HuH-7 (cell line): Measurements from ENCODE around the gene HECW1.
"Not testable (repeated sequence)": the region's sequence is repeated elsewhere in the genome, so short reads cannot be mapped to it uniquely, and the experiment has no call there.

Experiments
- DNase-seq: peaks from one replicate; pipeline ENCODE4 v3.0.0; 2011; ENCODE audit warnings: low spot score

The HECW1 gene

DNA sequence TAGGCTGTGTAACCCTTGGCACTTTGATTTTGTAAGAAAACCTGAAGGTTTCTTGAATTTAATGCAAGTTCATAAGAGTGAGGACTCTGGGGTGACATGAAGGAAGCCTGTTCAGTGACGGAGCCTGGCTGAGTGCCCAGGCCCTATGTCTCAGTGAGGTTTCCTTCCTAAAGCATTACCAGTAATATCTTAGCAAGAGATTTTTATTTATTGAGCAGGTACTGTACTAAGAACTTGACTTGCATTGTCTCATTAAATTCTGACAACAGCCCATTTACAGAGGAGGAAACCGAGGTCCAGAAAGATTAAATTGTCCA lies 197.2 kb downstream of the HECW1 start:
- DNase-seq = no peak

DNA sequence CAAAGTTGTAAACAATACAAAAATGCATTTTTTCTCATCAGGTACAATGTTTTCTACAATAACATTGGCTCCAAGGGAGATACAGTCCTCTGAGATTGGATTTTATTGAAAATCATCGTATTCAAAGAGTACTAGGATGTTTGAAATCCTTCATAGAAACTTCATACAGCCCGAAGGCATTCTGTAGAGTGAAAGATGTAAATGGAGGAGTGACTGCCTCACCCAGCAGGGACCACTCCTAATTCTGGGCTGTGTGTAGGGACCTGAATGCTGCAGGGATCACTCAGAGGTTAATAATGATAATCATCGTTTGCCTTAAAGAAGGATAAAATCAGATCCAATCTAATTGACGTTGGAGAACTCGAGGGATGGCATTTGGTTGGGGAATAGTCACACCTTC lies 198.6 kb downstream of the HECW1 start:
- DNase-seq = no peak

DNA sequence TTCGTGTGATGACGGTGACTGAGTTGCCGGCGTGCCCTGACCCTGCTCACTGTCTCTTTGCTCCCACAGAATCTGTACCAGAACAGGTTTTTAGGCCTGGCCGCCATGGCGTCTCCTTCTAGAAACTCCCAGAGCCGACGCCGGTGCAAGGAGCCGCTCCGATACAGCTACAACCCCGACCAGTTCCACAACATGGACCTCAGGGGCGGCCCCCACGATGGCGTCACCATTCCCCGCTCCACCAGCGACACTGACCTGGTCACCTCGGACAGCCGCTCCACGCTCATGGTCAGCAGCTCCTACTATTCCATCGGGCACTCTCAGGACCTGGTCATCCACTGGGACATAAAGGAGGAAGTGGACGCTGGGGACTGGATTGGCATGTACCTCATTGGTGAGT lies 199.2 kb downstream of the HECW1 start:
- no peak for DNase-seq

DNA sequence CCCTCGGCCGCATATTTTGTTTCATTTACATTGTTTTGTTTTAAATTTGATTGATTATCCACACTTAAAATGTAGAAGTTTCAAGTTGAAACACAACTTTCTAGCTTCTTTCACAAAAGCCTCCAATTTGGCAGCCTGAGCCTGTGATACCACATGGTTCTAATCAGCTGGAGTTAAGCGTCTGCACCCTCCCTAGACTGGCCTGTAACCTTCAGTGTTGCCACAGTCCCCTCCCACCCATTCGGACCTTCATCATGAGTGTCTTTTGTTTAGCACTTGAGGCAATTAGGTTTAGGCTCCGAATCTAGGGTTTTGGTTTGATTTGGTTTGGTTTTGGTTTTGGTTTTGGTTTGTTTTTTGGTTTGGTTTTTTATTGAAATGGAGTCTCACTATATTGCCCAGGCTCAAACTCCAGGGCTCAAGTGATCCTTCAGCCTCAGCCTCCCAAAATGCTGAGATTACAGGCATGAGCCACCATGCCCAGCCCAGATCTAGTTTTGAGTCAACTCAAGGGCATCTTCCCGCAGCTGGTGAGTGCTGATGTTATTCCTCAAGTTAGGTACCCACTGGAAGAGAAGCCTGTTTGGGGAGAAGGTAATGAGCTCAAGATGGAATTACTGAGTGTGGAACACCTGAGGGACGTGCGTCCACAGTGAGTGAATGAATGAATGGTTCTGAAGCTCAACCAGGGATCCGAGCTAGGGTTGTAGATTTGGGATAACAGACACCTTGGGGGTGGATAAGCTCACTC lies 201.4 kb downstream of the HECW1 start:
- no peak for DNase-seq

DNA sequence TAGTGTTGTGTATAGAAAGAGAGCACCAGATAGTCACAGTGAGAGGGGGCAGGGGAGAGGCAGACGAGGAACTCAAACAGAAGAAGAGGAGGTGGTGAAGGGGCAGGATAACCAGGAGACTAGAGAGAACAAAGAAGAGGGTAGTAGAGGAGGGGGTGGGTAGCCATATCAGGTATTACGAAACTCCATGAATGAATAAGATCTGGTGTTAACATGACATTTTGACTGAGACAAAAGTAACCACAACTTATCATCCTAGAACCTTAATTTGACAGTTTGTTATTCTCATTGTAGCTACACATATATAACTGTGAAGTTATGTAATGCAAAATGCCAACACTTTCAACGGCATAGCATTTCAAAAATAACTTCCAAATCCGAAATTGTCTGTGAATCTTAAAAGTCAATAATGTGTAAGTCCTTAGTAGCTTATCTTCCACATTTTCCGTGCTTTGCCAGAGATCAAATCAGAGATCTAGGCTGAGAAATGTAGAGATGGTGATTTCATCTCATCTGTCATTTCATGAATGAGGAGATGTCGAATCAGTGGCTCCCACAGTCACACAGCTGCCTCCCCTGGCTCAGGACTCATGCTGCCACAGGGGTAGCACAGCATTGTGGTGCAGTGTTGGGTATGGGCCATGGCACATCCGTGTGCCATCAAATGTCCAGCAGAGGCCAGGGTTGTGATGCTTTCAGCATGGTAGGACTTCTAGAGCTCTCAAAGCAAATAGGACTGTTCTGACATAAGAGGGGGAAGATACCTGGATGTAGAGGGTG lies 202.1 kb downstream of the HECW1 start:
- DNase-seq = no peak

DNA sequence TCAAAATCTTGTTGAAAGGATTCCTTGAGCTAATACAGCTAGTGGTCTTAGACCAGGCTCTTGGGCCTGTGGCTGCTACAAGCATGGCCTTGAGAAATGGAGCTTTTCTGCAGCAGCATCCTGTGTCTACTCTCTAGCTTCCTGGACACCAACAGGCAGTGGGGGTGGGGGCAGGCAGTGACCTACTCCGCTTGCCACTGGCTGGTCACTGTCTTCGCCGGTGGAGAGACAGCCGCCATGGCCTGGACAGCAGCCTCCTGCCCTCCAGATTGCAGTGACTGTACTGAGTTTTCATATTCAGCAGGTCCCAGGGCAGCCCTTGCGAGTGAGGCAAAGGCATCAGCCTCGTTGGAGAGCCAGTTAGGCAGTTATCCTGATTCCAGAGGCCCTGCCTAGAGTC lies 204.6 kb downstream of the HECW1 start:
- no peak for DNase-seq

DNA sequence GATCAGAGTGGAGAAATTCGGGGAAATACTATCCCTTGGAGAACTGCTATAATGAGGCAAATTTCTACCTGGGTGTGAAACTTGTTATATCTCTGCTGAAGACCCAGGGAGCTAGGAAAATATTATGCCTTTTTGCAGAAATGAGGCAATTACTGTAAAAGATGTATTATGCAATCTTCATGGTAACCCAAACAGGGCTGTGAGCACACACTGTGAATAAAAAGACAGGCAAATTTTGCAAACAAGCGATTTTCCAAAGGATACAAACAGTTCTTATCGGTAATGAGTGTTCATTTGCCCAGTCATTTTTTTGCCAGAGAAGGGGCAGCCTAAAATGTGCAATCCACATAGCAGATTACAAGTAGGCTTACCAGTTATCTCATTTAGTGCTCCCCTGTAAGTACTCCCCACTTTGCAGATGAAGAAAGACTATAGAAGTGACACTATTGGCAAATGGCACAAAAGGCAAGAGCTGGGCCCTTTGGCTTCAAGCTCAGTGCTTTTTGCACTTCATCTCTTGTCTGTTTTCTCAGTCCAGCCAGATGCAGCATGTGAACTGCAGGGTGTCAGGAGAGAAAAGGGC lies 205.8 kb downstream of the HECW1 start:
- no peak for DNase-seq

DNA sequence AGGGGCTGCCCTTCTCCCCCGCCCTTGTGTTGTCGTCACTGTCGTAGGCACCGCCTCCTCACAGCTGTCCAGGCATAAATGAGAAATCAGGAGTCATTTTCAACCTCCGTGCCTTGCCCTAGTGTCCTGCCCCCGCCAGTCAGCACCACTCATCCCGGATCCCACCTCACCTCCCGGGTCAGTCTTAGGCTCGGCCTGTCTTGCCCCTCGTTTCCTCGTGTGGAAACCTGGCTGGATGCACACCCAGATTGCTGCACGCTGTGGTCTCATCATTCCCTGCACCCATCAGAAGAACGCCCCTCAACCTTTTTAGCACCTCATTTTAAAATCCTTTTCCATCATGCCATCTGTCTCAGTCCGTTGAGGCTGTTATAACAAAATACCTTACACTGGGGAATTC lies 213.1 kb downstream of the HECW1 start:
- no peak for DNase-seq

DNA sequence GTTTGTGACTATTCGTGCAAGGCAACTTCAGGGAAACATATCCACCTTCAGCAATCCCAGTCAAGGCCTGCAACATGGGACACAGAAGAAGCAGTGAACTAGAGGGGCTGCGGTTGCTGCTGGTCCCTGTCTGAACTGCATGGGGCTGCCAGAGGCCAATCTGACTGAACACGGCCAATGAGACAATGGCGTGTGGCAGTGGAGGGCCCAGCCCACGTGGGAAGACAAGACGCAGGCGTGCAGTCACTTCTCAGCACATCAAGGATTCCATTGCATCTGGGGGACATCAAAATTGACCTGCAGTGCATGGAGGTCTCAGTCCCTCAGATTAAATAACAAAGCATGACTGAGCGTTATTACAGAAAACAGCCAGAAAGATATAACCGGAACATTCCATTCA lies 215.9 kb downstream of the HECW1 start:
- DNase-seq = no peak

DNA sequence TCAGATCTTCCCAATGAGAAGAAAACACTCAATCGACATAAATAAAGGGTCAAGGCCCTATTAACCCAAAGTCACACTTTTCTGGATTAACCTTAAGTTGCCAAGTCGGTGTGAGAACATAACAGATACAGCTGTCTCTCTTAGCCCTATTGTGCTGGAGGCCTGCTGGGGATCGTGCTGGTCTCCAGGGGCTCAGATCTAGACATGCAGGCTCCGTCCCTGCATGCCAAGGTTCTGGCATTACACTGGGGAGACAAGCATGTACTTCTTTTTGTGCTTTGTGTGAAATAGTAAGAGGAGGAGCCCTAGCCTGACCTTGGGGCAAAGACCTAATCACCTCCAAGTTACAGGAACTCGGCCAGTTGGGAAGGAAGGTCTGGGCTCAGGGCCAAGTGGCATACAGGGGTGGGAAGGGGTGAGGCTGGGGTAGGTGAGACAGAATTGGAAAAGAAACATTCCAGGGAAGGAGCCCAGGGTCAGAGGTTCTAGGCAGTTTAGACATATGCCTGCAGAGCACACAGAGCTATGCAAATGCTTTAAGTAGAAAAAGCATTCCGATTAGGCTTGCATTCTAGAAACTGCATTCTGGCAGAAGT lies 216.4 kb downstream of the HECW1 start:
- DNase-seq = no peak

DNA sequence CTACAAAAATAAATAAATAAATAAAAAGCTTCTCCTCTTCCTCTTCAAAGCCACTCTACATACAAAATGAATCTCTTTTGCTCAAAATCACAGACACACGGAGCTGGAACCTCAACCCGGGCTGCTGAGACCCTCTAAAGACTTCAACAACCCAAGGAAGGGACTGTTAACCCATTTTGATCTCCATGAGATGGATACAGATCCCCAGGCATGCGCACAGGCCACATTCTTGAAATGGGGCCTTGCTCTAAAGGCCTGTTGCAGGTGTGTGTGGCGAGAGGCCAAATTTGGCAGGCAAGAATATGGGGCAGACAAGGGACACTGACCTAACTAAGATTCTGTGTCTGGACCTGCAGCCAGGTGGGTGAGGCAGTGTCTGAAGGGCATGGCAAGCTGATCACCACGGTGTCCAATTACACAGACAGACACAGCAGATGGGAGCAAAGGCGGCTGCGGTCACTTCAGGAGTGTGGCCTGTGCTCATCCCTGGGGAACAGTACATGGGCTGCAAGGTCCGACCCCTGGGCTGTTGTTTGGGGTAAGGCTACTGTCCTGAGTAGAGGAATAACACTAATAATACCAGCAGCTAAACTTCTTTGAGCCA lies 219.8 kb downstream of the HECW1 start:
- no peak for DNase-seq

DNA sequence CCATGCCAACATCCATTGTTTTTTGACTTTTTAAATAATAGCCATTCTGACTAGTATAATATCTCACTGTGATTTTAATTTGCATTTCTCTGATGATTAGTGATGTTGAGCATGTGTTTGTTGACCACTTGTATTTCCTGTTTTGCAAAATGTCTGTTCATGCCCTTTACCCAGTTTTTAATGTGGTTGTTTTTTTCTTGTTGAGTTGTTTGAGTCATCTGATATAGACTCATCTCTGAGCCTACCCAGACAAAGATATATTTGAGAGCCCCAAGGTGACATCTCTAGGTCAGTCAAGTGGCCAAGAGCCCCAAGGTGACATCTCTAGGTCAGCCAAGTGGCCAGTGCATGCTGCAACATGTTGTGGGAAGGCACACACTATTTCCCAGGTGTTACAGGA lies 224.7 kb downstream of the HECW1 start:
- DNase-seq = no peak

DNA sequence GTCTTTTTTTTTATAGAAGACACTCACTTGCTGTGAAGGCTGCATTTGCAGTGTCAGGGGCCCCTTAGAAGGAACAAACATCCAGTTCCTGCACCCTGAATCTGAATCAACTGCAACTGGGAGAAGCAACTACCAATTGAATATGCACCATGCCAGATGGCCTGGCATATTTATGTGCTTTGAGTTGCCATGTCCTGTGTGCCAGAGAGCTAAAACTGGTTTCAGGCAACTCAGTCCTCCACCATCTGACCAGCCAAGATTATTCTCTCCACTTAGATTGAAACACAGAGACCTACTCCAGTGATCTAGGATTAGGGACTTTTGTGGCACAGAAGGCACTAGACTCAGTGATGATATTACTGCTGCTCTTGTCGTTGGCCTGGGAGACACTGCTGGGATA lies 225.4 kb downstream of the HECW1 start:
- DNase-seq = no peak

DNA sequence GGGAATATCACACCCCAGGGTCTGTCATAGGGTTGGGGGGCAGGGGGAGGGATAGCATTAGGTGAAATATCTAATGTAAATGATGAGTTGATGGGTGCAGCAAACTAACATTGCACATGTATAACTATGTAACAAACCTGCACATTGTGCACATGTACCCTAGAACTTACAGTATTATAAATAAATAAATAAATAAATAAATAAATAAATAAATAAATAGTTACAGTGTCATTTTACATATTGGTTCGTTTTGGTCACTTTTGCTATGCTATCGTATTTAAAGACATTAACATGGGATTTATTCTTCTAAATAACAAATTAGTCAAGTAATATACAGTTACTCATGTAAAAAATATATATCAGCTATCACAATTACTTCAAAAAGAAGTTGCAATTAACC lies 228.7 kb downstream of the HECW1 start:
- no peak for DNase-seq

DNA sequence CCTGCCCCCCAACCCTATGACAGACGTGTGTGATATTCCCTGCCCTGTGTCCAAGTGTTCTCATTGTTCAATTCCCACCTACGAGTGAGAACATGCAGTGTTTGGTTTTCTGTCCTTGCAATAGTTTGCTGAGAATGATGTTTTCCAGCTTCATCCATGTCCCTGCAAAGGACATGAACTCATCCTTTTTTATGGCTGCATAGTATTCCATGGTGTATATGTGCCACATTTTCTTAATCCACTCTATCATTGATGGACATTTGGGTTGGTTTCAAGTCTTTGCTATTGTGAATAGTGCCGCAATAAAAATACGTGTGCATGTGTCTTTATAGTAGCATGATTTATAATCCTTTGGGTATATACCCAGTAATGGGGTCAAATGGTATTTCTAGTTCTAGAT lies 231.0 kb downstream of the HECW1 start:
- DNase-seq = not testable (repeated sequence)

DNA sequence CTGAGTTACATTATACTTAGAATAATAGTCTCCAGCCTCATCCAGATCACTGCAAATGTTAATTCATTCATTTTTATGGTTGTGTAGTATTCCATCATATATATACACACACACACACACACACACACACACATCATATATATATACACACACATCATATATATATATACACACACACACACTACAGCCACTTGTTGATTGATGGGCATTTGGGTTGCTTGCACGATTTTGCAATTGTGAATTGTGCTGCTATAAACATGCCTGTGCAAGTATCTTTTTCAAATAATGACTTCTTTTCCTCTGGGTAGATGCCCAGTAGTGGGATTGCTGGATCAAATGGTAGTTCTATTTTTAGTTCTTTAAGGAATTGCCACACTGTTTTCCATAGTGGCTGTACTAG lies 233.2 kb downstream of the HECW1 start:
- not testable (repeated sequence) for DNase-seq

DNA sequence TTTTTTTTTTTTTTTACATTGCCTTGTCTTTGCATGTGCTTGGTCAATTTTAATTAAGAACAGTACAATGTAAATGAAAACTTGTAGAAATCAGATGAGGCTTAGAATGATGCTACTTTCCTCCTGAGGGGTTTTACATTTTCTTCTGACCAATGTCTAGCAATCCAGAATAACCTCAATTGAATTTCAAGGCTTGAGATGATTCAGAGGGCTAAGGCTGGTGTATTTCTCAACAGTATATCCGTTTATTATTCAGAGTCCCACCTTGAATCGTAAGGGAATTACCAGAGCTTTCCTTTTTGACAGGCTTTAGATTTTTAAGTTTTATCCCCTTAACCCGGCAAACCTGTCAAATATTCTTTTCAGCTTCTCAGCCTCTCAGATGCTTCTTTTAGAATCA lies 239.2 kb downstream of the HECW1 start:
- no peak for DNase-seq

DNA sequence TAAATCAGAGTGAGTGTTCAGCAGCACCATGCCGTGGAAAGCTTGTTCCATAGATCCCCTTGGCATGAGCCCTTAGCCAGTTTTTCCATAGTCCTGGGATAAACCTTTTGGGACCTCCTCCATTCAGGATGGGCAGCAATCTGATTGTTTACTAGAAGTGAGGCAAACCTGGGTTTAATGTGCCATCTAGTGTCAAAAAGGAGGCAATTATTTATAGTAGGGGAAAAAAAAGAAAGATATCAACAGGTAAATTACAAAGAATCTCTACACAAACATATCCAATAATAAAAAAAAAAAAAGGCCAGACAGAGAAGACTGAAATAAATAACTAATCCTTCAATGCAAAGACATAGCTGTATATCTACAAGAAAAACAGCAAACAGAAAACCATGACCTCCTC lies 241.5 kb downstream of the HECW1 start:
- no peak for DNase-seq

DNA sequence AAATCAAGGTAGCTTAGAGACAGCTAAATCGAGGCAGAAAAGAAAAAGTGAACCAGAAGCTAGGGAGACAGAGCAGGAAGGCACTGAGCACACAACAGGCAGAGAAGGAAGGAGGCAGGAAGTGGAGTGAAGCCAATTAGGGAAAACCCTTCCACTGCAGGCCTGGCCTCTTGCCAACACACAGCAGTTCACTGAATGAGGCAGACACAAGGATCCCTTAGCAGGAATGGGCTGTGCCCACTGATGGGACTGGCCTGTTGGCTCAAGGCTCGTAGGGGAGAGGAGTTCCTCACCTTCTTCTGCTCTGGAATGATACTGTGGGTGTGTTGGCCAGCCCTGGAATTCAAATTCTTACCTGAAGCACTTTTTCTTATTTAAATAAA lies 250.2 kb downstream of the HECW1 start:
- no peak for DNase-seq

DNA sequence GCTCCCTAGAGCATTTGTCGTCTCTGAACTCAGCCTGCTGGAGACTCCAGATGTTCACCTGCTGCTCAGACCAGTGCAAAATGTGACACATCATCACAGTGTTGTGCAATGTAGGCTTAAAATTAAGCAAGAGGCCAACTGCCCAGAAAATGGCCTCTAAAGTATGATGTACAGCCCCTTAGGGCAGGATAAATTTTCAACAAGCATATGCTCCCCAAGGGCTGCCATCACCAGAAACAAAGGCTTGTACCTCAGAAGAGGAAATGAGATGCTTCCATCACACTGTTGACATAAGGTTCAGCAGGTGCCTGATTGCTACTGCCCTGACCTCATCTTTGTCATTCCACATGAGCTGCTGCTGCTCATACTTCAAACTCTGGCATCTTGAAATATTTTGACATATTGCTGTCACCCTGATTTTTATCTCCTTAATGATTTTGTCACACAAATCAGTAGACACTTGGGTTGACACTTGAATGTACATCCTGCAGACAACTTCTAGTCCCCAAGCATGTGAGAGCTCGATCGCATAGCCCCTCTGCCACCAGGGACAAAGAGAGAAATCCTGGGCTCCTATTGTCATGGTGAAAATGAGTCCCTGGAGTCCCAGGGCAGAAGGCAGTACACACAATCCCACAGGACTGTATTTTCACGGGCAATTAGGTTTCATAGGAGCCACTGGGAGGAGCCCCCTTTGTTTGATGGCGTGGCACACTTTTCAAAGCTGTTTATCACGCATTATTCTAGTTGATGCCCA lies 250.8 kb downstream of the HECW1 start:
- no peak for DNase-seq

DNA sequence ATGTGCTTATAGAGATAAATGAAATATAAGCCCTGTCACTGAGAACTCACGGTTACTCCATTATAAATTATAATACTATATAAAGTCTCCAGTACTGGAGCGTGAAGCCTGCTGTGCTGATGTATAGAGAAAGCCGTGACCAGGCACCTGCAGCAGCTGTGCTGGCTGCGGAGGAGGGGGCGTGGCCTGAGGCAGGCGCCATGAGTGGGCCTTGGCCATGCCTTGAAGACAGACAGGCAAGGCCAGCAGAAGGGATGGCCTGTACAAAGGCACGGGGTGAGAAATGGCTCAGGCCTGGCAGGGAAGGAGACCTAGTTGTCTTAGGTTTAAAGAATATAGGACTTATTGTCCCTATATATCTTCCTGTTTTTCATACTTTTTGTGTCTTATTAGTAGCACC lies 251.9 kb downstream of the HECW1 start:
- no peak for DNase-seq
